Left ventricle myocardium inferior (tissue), 1 donor: ENCODE data around the gene IRF8. TPM values are rescaled to one million over a fixed set of nuclear protein-coding genes. Genes with fewer than 3 reads are reported as not detected.

ENCODE experiments used
- DNase-seq: peaks from one replicate; pipeline ENCODE4 v3.0.0-alpha.2; 2020
- H3K27ac ChIP-seq: fragments of 200-600 bp; replicated peaks from 2 replicates; pipeline ENCODE4 v1.8.0; 2021
- H3K27me3 ChIP-seq: fragments of 200-600 bp; 2 replicates; pipeline ENCODE4 v1.8.0; 2021; ENCODE audit warnings: low read depth
- H3K36me3 ChIP-seq: fragments of 200-600 bp; 2 replicates; pipeline ENCODE4 v1.8.0; 2021
- H3K4me1 ChIP-seq: fragments of 200-600 bp; 2 replicates; pipeline ENCODE4 v1.8.0; 2021
- H3K4me3 ChIP-seq: fragments of 200-600 bp; 2 replicates; pipeline ENCODE4 v1.8.0; 2021; ENCODE audit warnings: mild to moderate bottlenecking, moderate library complexity
- H3K9me3 ChIP-seq: fragments of 200-600 bp; replicated peaks from 2 replicates; pipeline ENCODE4 v1.8.0; 2021
- intact Hi-C: fragments of 100-400 bp; cut with micrococcal nuclease; formaldehyde crosslinking; loops from one replicate; pipeline ENCODE4 v1.11.0; 2022
- total RNA-seq: library from RNA; stranded (reverse); fragmentation: NEBNext Ultra II Directional; extraction: Animal tissue kit (Norgen Biotek cat#: 25700); gene quantifications from one replicate; pipeline ENCODE4 v1.2.1, GENCODE V29; 2021
- TF ChIP-seq, protein P1 (sequence below): fragments of 200-600 bp; IDR thresholded peaks from 2 replicates; pipeline ENCODE4 v1.8.0; 2021; ENCODE audit warnings: antibody characterized with exemption, mild to moderate bottlenecking, borderline replicate concordance
- donor health status: DM: no; HTN: yes; CAD: no; lungs with severe emphysema.

IRF8 gene
- total RNA-seq, 1 donor from 2014 or later, result 2.7 TPM

DNA sequence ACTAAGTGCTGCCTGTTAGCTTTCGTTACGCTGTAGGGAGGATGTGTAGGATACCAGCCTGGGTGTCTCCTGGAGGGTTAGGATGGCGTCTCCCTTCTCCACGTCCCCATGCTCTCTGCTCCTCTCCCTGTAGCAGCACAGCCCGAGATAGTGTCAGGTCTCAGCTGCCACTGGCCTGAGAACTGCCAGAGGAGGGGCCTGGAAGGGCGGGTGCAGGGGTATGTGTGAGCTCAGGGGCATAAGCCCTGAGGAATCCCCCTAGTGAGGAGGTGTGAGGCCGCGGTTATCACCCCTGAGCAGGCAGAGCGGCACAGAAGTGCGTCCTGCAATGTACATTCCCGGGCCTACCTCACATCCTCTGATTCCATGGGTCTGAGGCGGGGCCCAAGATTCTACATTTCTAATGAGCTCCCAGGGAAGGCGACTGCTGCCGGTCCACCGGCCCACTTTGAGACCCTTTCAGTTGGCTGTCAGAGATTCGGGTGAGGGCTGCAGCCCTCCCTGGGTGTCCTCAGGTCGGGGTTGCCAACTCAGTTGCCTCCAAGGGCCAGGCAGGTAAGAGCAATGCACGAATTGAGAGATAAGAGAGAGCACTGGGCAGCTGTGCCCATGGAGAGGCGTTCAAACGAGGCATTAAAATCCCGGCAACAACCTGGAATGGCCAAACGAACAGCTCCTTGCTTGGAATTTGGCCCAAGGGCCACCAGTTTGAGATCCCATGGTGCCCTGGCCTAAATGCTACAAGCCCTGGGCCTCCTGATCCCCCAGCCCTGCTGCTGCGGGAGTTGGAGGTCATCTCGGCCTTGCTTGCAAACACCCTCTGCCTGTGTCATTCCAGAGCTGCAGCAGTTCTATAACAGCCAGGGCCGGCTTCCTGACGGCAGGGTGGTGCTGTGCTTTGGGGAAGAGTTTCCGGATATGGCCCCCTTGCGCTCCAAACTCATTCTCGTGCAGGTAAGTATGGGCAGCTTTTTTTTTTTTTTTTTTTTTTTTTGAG lies 20.6 kb downstream of the IRF8 start:
- Histone ChIP-seq H3K4me3 (no peak overlapping the region), H3K36me3 (no peaks in the 10 kb centered on the region), H3K9me3 (no peaks in the 10 kb centered on the region), H3K27ac (no peak overlapping the region), H3K4me1 (peaks cover 11% of the 10 kb centered on the region), H3K27me3 (peaks cover 18% of the 10 kb centered on the region)
- DNase-seq, result no peak
- intact Hi-C loops, result no loop called here
- TF ChIP-seq, protein P1, sequence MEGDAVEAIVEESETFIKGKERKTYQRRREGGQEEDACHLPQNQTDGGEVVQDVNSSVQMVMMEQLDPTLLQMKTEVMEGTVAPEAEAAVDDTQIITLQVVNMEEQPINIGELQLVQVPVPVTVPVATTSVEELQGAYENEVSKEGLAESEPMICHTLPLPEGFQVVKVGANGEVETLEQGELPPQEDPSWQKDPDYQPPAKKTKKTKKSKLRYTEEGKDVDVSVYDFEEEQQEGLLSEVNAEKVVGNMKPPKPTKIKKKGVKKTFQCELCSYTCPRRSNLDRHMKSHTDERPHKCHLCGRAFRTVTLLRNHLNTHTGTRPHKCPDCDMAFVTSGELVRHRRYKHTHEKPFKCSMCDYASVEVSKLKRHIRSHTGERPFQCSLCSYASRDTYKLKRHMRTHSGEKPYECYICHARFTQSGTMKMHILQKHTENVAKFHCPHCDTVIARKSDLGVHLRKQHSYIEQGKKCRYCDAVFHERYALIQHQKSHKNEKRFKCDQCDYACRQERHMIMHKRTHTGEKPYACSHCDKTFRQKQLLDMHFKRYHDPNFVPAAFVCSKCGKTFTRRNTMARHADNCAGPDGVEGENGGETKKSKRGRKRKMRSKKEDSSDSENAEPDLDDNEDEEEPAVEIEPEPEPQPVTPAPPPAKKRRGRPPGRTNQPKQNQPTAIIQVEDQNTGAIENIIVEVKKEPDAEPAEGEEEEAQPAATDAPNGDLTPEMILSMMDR, result no peak

DNA sequence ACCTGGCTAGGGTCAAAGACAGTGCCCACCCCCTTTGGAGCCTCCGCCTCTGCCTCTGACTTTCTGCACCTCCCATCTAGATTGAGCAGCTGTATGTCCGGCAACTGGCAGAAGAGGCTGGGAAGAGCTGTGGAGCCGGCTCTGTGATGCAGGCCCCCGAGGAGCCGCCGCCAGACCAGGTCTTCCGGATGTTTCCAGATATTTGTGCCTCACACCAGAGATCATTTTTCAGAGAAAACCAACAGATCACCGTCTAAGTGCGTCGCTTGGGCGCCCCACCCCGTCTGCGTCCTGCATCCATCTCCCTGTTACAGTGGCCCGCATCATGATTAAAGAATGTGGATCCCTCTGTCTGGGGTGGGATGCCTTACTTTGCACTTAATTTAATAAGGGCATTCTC lies 22.1 kb downstream of the IRF8 start:
- TF ChIP-seq, protein P1, result no peak
- peaks cover 33% of the 10 kb centered on the region for H3K27me3 ChIP-seq
- H3K9me3 ChIP-seq, result no peaks in the 10 kb centered on the region
- intact Hi-C loops, result no loop called here
- H3K27ac ChIP-seq, result no peak overlapping the region
- no peaks in the 10 kb centered on the region for H3K36me3 ChIP-seq
- DNase-seq, result no peak
- peaks cover 10% of the 10 kb centered on the region for H3K4me1 ChIP-seq
- no peak overlapping the region for H3K4me3 ChIP-seq

GRCh38 chr16:85923153-85924021 lies 24.4 kb downstream of the IRF8 start:
- Histone ChIP-seq H3K9me3 (no peaks in the 10 kb centered on the region), H3K4me1 (no peaks in the 10 kb centered on the region), H3K27ac (no peak overlapping the region), H3K27me3 (peaks cover 55% of the 10 kb centered on the region), H3K4me3 (no peak overlapping the region), H3K36me3 (no peaks in the 10 kb centered on the region)
- intact Hi-C loops, result no loop called here
- TF ChIP-seq, protein P1, result no peak
- DNase-seq, result no peak

DNA sequence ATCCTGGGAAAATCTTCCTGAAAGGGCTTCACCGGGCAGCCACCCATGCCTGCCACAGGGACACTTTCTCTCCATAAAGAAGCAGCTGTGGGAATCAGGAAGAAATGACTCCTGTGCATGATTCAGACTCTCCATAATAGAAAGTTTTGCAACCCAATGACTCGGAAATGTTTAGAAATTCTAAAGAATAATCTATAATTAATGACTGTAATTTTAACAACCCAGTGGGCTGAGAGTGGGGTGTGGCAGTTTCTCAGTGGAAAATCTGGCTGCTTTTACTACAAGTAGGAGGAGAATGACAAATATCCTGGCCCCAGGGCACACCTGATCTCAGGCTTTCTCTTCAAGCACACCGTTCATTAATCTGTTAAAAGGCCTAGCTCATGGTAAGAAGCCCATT lies 25.7 kb downstream of the IRF8 start:
- H3K27ac ChIP-seq, result no peak overlapping the region
- DNase-seq, result no peak
- no peaks in the 10 kb centered on the region for H3K36me3 ChIP-seq
- H3K9me3 ChIP-seq, result no peaks in the 10 kb centered on the region
- no peaks in the 10 kb centered on the region for H3K4me1 ChIP-seq
- H3K27me3 ChIP-seq, result peaks cover 65% of the 10 kb centered on the region
- intact Hi-C loops, result no loop called here
- no peak overlapping the region for H3K4me3 ChIP-seq
- TF ChIP-seq, protein P1, result no peak

GRCh38 chr16:85926370-85926769 lies 27.4 kb downstream of the IRF8 start:
- no peak overlapping the region for H3K27ac ChIP-seq
- TF ChIP-seq, protein P1, result no peak
- no peak for DNase-seq
- no peaks in the 10 kb centered on the region for H3K4me1 ChIP-seq
- H3K9me3 ChIP-seq, result no peaks in the 10 kb centered on the region
- H3K27me3 ChIP-seq, result peaks cover 82% of the 10 kb centered on the region
- no peak overlapping the region for H3K4me3 ChIP-seq
- no peaks in the 10 kb centered on the region for H3K36me3 ChIP-seq
- intact Hi-C loops, result no loop called here
